HL-60 (cell line): ENCODE results near the gene IL18BP.

Experiments
- CTCF ChIP-seq: IDR thresholded peaks from one replicate; pipeline ENCODE4 v1.5.1; 2011; ENCODE audit warnings: low read length, control low read depth, inconsistent platforms; ENCODE audit not compliant: insufficient read depth
- POLR2AphosphoS5 ChIP-seq: IDR thresholded peaks from 2 replicates; pipeline ENCODE4 v1.6.1; 2012; ENCODE audit warnings: low read depth
- SPI1 ChIP-seq: IDR thresholded peaks from 2 replicates; pipeline ENCODE4 v1.6.1; 2012; ENCODE audit warnings: low read depth, mild to moderate bottlenecking, borderline replicate concordance
- TF ChIP-seq, protein P1 (sequence below): IDR thresholded peaks from 2 replicates; pipeline ENCODE4 v1.6.1; 2012; ENCODE audit warnings: low read depth; ENCODE audit not compliant: insufficient replicate concordance

GRCh38 chr11:72005347-72006260 is 6.9 kb downstream of the IL18BP start:
- no peak for TF ChIP-seq CTCF
- TF ChIP-seq, protein P1, sequence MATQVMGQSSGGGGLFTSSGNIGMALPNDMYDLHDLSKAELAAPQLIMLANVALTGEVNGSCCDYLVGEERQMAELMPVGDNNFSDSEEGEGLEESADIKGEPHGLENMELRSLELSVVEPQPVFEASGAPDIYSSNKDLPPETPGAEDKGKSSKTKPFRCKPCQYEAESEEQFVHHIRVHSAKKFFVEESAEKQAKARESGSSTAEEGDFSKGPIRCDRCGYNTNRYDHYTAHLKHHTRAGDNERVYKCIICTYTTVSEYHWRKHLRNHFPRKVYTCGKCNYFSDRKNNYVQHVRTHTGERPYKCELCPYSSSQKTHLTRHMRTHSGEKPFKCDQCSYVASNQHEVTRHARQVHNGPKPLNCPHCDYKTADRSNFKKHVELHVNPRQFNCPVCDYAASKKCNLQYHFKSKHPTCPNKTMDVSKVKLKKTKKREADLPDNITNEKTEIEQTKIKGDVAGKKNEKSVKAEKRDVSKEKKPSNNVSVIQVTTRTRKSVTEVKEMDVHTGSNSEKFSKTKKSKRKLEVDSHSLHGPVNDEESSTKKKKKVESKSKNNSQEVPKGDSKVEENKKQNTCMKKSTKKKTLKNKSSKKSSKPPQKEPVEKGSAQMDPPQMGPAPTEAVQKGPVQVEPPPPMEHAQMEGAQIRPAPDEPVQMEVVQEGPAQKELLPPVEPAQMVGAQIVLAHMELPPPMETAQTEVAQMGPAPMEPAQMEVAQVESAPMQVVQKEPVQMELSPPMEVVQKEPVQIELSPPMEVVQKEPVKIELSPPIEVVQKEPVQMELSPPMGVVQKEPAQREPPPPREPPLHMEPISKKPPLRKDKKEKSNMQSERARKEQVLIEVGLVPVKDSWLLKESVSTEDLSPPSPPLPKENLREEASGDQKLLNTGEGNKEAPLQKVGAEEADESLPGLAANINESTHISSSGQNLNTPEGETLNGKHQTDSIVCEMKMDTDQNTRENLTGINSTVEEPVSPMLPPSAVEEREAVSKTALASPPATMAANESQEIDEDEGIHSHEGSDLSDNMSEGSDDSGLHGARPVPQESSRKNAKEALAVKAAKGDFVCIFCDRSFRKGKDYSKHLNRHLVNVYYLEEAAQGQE = no peak
- TF ChIP-seq POLR2AphosphoS5 = no peak
- no peak for TF ChIP-seq SPI1
